Heart left ventricle (tissue), 13 donors: Measurements from ENCODE around the gene EFCC1.

Experiments
- POLR2A ChIP-seq, 2 donors: fragments of 450-650 bp; IDR thresholded peaks; one replicate each; pipeline ENCODE4 v1.6.1; 2017; ENCODE audit warnings: antibody characterized with exemption in 2 of 2, mild to moderate bottlenecking in 2 of 2, moderate library complexity in 2 of 2
- TF ChIP-seq, protein P1 (sequence below), 12 donors: fragments of 200-600 bp; sonication (generic) in 4 of 12; IDR thresholded peaks; one replicate each; pipeline versions ENCODE4 v1.5.0 to v1.8.0; 2018 to 2022; ENCODE audit warnings: antibody characterized with exemption in 12 of 12, mild to moderate bottlenecking in 5 of 12
- donor health status: ischemic (EF 13 %, LVEDD 7.1; RV severe dilation, severe dysfunction).
- donor health status: DM: no; HTN: yes; CAD: no.
- donor health status: DM: no; HTN: no; CAD: no.
- donor health status: ischemic (EF 25% LVEDD 6.9; RV normal size, moderate dysfunction).
- donor health status: ischemic (EF 25% LVEDD 5.7; RV mildly dilated, moderate dysfunction).
- donor health status: ischemic (EF 35%, LVEDD 5.7; RV mildly dilated, moderate dysfunction).
- donor health status: nonischemic (EF 11% LVEDD 7.7; RV severe dilation, severe dysfunction).
- donor health status: DM: yes; HTN: yes; CAD: no.
- donor health status: PGD.
- donor health status: ischemic (EF 29% LVEDD 5.4; RV normal size, mild dysfunction).
- donor health status: nonischemic (EF 23%, LVEDD 6.1; RV moderate dilation, normal function).

DNA sequence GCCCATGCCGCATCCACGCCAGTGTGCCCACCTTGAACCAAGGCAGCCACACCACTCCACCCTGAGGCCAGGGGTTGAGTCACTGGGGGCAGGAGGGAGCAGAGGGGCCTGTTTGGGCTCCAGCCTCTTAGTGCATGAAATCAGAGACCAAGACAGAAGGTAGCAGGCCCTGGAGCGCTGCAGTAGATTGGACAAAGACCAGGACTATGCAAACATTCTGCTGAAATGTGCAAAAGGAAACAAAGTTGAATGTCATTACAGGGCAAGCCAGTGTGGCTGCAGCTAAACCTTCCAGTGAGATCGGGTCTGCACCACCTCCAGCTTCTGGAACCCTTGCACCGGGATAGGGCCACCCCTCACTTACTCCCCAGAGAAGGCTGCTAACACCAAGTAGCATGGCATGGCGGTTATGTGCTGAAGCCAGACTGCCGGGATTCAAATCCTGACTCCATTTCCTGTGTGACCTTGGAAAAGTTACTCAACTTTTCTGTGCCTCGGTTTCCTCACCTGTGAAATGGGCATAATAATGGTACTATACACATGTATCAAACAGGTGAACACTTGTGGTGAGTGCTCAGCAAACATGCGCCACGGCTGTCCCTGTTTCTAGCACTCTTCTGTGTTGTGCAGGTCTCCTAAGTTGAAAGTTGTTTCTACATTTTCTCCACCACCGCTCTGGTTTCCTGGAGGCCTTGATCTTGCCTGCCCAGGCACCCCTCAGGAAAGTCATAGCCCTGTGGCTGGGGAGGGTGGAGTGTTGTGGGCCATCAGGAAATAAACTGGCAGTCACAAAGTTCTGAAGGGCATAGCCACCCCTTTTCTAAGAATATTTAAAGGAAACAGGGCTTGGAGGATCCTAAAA, 34.5 kb downstream of the EFCC1 start:
- TF ChIP-seq, protein P1, sequence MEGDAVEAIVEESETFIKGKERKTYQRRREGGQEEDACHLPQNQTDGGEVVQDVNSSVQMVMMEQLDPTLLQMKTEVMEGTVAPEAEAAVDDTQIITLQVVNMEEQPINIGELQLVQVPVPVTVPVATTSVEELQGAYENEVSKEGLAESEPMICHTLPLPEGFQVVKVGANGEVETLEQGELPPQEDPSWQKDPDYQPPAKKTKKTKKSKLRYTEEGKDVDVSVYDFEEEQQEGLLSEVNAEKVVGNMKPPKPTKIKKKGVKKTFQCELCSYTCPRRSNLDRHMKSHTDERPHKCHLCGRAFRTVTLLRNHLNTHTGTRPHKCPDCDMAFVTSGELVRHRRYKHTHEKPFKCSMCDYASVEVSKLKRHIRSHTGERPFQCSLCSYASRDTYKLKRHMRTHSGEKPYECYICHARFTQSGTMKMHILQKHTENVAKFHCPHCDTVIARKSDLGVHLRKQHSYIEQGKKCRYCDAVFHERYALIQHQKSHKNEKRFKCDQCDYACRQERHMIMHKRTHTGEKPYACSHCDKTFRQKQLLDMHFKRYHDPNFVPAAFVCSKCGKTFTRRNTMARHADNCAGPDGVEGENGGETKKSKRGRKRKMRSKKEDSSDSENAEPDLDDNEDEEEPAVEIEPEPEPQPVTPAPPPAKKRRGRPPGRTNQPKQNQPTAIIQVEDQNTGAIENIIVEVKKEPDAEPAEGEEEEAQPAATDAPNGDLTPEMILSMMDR (IDR thresholded peaks at IDR 0.05): no peak
- TF ChIP-seq POLR2A (IDR thresholded peaks at IDR 0.05): no peak
